K562 (cell line): ENCODE data around the gene GTPBP6. TPM values are rescaled to one million over a fixed set of nuclear protein-coding genes. Genes with fewer than 3 reads are reported as not detected.
A peak's percentile ranks its signal among the peaks of the same experiment; 100 is the strongest.

Source experiments
- HNRNPLL ChIP-seq: fragments of 200-400 bp; formaldehyde crosslinking; IDR thresholded peaks from 2 replicates; pipeline ENCODE4 v1.6.1; 2017; ENCODE audit warnings: low read length, low read depth, mild to moderate bottlenecking; ENCODE audit not compliant: poor library complexity, severe bottlenecking
- NCOA2 ChIP-seq, 2 experiments: fragments of 450-650 bp; IDR thresholded peaks; 2 replicates each; pipeline ENCODE4 v1.6.1; 2018; ENCODE audit warnings: mild to moderate bottlenecking in 2 of 2, moderate library complexity in 1 of 2; ENCODE audit not compliant: partially characterized antibody in 2 of 2
- NCOA6 ChIP-seq: fragments of 450-650 bp; IDR thresholded peaks from 2 replicates; pipeline ENCODE4 v1.6.1; 2017; ENCODE audit warnings: mild to moderate bottlenecking
- RBM25 ChIP-seq: fragments of 200-400 bp; formaldehyde crosslinking; IDR thresholded peaks from 2 replicates; pipeline ENCODE4 v1.6.1; 2018; ENCODE audit warnings: low read length, low read depth, moderate library complexity; ENCODE audit not compliant: severe bottlenecking
- TBL1XR1 ChIP-seq, 2 experiments: IDR thresholded peaks; 2 replicates each; pipeline ENCODE4 v1.6.1; 2012; ENCODE audit warnings: improper control_type of control experiment in 2 of 2, low read length in 2 of 2, mild to moderate bottlenecking in 1 of 2
- ZNF561 ChIP-seq: fragments of 450-650 bp; formaldehyde crosslinking; conservative IDR thresholded peaks from 2 replicates; pipeline ENCODE4 v1.4.0; 2020; ENCODE audit warnings: mild to moderate bottlenecking, moderate library complexity
- polyA plus RNA-seq, 8 experiments: library from polyadenylated mRNA; depleted of rRNA in 4 of 8; stranded (reverse) in 5 of 8; unstranded in 3 of 8; fragments of >200 nt; fragmentation: Nextera tagmentation in 2 of 8; fragmentation: Illumina TruSeq in 1 of 8; extraction: Ambion mirVana in 2 of 8; extraction: Trizol in 1 of 8; gene quantifications; 2 replicates each; pipeline versions ENCODE4 v1.2.1 to v1.2.3, GENCODE V29; 2011 to 2014; ENCODE audit warnings: inconsistent platforms in 1 of 8, missing spikeins in 1 of 8
- total RNA-seq, 7 experiments: library from RNA; depleted of rRNA in 6 of 7; stranded (reverse); fragments of >200 nt in 6 of 7; fragmentation: Illumina TruSeq in 2 of 7; extraction: Trizol in 2 of 7; gene quantifications; 2 replicates each; pipeline versions ENCODE4 v1.2.1 to v1.2.3, GENCODE V29; 2011 to 2021; ENCODE audit warnings: low replicate concordance in 1 of 7
- TF ChIP-seq, protein P1 (sequence below): fragments of 450-650 bp; IDR thresholded peaks from 2 replicates; pipeline ENCODE4 v1.6.1; 2016
- TF ChIP-seq, protein P2 (sequence below): IDR thresholded peaks from 3 replicates; pipeline ENCODE4 v1.6.1; 2011; ENCODE audit warnings: borderline replicate concordance, mild to moderate bottlenecking; ENCODE audit not compliant: insufficient read length, insufficient read depth

Gene GTPBP6
- total and polyA plus RNA-seq, 9 of the 15 experiments (the other 6 are each of a cell fraction or from before 2014, with no cell fraction given), result 0.24 to 35.2 (median 8.0) TPM

DNA sequence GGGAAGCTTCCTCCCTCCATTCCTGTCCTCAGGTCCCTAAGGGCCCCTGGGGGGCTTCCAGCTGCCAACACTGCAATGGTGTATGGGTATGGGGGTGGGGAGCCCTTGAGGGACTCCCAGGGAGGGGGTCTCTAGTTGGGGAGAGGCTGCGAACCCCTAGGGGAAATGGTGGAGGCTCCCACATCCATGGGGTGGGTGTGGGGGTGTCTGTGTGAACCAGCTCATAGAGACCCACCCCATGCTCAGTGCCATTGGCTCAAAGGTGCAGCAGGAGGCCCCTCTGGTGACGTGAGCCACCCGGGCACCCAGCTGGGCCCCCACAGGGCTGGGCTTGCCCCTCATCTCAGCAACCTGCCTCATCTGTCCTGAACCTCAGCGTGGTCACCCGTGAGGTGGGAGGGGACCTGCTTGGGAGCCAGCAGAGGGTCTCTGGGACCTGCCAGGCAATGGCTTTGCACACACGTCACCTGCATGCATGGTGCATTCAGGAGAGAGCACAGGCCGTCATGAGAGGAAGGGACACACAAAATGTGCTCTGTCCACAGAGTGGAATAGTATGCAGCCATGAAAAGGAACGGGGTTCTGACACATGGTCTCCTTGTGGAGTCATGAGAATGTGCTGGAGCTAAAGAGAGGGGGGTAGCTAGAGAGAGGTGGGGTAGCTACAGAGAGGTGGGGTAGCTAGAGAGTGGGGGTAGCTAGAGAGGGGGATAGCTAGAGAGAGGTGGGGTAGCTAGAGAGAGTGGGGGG, 60.1 kb downstream of the GTPBP6 start (continued):
- TF ChIP-seq HNRNPLL, result no peak
- TF ChIP-seq, protein P1, sequence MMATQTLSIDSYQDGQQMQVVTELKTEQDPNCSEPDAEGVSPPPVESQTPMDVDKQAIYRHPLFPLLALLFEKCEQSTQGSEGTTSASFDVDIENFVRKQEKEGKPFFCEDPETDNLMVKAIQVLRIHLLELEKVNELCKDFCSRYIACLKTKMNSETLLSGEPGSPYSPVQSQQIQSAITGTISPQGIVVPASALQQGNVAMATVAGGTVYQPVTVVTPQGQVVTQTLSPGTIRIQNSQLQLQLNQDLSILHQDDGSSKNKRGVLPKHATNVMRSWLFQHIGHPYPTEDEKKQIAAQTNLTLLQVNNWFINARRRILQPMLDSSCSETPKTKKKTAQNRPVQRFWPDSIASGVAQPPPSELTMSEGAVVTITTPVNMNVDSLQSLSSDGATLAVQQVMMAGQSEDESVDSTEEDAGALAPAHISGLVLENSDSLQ, result no peak
- no peak for TF ChIP-seq TBL1XR1 (IDR thresholded peaks at IDR 0.05; ENCODE audit: low read length in 2 of 2)
- no peak for TF ChIP-seq ZNF561
- TF ChIP-seq NCOA6, result no peak
- TF ChIP-seq RBM25, result peak; percentile 56
- no peak for TF ChIP-seq NCOA2 (IDR thresholded peaks at IDR 0.05; ENCODE audit: partially characterized antibody in 2 of 2)
- TF ChIP-seq, protein P2, sequence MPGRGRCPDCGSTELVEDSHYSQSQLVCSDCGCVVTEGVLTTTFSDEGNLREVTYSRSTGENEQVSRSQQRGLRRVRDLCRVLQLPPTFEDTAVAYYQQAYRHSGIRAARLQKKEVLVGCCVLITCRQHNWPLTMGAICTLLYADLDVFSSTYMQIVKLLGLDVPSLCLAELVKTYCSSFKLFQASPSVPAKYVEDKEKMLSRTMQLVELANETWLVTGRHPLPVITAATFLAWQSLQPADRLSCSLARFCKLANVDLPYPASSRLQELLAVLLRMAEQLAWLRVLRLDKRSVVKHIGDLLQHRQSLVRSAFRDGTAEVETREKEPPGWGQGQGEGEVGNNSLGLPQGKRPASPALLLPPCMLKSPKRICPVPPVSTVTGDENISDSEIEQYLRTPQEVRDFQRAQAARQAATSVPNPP, result no peak
